Mucosa of descending colon (tissue), 3 donors: ENCODE data around the gene PURA. TPM values are rescaled to one million over a fixed set of nuclear protein-coding genes. Genes with fewer than 3 reads are reported as not detected.

ENCODE experiments used
- ATAC-seq: fragments of 200-7000 bp; cut with Tn5 transposase; one replicate; pipeline ENCODE4 v1.9.1; 2020; ENCODE audit warnings: mild to moderate bottlenecking, moderate library complexity
- DNase-seq, 3 donors: peaks; one replicate each; pipeline ENCODE4 v3.0.0-alpha.2; 2020
- H3K36me3 ChIP-seq: fragments of 200-600 bp; one replicate; pipeline ENCODE4 v1.8.0; 2021; ENCODE audit warnings: low read depth, mild to moderate bottlenecking
- H3K4me1 ChIP-seq: fragments of 200-600 bp; one replicate; pipeline ENCODE4 v1.8.0; 2021; ENCODE audit warnings: low read depth, mild to moderate bottlenecking
- H3K4me3 ChIP-seq: fragments of 200-600 bp; one replicate; pipeline ENCODE4 v1.8.0; 2021; ENCODE audit warnings: mild to moderate bottlenecking
- H3K9me3 ChIP-seq: fragments of 200-600 bp; one replicate; pipeline ENCODE4 v1.8.0; 2021; ENCODE audit warnings: mild to moderate bottlenecking
- CTCF ChIP-seq: fragments of 200-600 bp; IDR thresholded peaks from one replicate; pipeline ENCODE4 v1.8.0; 2022; ENCODE audit warnings: antibody characterized with exemption, mild to moderate bottlenecking
- intact Hi-C, 2 donors: fragments of 100-400 bp; cut with DNase I in 1 of 2; cut with micrococcal nuclease in 1 of 2; formaldehyde crosslinking; loops; one replicate each; pipeline versions ENCODE4 v1.11.0 to v1.11.1; 2022; cut with DNase I, micrococcal nuclease
- total RNA-seq, 3 donors: library from RNA; stranded (reverse); fragmentation: NEBNext Ultra II Directional in 2 of 3; extraction: Animal tissue kit (Norgen Biotek cat#: 25700) in 2 of 3; gene quantifications; one replicate each; pipeline versions ENCODE4 v1.2.1 to v1.2.4, GENCODE V29; 2021 to 2023
- donor health status: DM: no; HTN: no; CAD: no; lungs with moderate emphysema.
- donor health status: DM: no; HTN: no; CAD: no.
- donor health status: DM: no; HTN: yes; CAD: no.

Gene PURA
- total RNA-seq, 3 donors from 2014 or later: 17.3 to 49.4 (median 18.4) TPM

GRCh38 chr5:140076788-140077187 lies 37.1 kb upstream of the PURA start:
- no peak overlapping the region for H3K4me3 ChIP-seq
- no peaks in the 10 kb centered on the region for H3K9me3 ChIP-seq
- H3K36me3 ChIP-seq: no peaks in the 10 kb centered on the region
- intact Hi-C loops: no loop called here
- no peak for TF ChIP-seq CTCF
- H3K4me1 ChIP-seq: no peaks in the 10 kb centered on the region
- DNase-seq: no peak
- ATAC-seq: no peak

- TF ChIP-seq CTCF: no peak
- H3K36me3 ChIP-seq: no peaks in the 10 kb centered on the region
- no peaks in the 10 kb centered on the region for H3K9me3 ChIP-seq
- ATAC-seq (no peak), DNase-seq (no peak)
- H3K4me1 ChIP-seq: no peaks in the 10 kb centered on the region
- no peak overlapping the region for H3K4me3 ChIP-seq
- intact Hi-C loops: no loop called here
These were observed 30.8 kb upstream of the PURA start for GRCh38 chr5:140083120-140083519.

- Histone ChIP-seq H3K9me3 (no peaks in the 10 kb centered on the region), H3K4me1 (no peaks in the 10 kb centered on the region), H3K4me3 (no peak overlapping the region), H3K36me3 (no peaks in the 10 kb centered on the region)
- no peak for TF ChIP-seq CTCF
- ATAC-seq (no peak), DNase-seq (no peak)
- intact Hi-C loops: no loop called here
These were observed 30.3 kb upstream of the PURA start for GRCh38 chr5:140083650-140084049.

- Histone ChIP-seq H3K4me1 (no peaks in the 10 kb centered on the region), H3K4me3 (no peak overlapping the region), H3K36me3 (no peaks in the 10 kb centered on the region), H3K9me3 (no peaks in the 10 kb centered on the region)
- TF ChIP-seq CTCF: no peak
- no peak for DNase-seq
- no peak for ATAC-seq
- intact Hi-C loops: no loop called here
These were observed 29.4 kb upstream of the PURA start for GRCh38 chr5:140084541-140084940.

- no peak overlapping the region for H3K4me3 ChIP-seq
- intact Hi-C loops: no loop called here
- DNase-seq: no peak
- no peaks in the 10 kb centered on the region for H3K9me3 ChIP-seq
- ATAC-seq: no peak
- no peaks in the 10 kb centered on the region for H3K36me3 ChIP-seq
- H3K4me1 ChIP-seq: no peaks in the 10 kb centered on the region
- no peak for TF ChIP-seq CTCF
These were observed 23.7 kb upstream of the PURA start for GRCh38 chr5:140090251-140090650.

GRCh38 chr5:140093179-140093578 lies 20.7 kb upstream of the PURA start:
- no peaks in the 10 kb centered on the region for H3K36me3 ChIP-seq
- no peak for TF ChIP-seq CTCF
- ATAC-seq (no peak), DNase-seq (no peak)
- no peak overlapping the region for H3K4me3 ChIP-seq
- H3K9me3 ChIP-seq: no peaks in the 10 kb centered on the region
- intact Hi-C loops: no loop called here
- H3K4me1 ChIP-seq: no peaks in the 10 kb centered on the region
